Panc1 (cell line): ENCODE data around the gene TMEM204. TPM values are rescaled to one million over a fixed set of nuclear protein-coding genes. Genes with fewer than 3 reads are reported as not detected.

Source experiments
- ATAC-seq: fragments of 200-7000 bp; cut with Tn5 transposase; 2 replicates; pipeline ENCODE4 v1.9.1; 2020; ENCODE audit warnings: mild to moderate bottlenecking, moderate library complexity
- BruUV-seq: library from RNA; stranded (reverse); fragments of 400-500 nt; replicated peaks from 2 replicates; lab custom pipeline; 2021; lab: Mats Ljungman, UMichigan
- CTCF ChIA-PET: fragments of 300-600 bp; sonication (Branson Sonifier 250); formaldehyde crosslinking; loops from one replicate; lab custom pipeline; 2022; ENCODE audit warnings: antibody characterized with exemption; lab: Charles Lee
- POLR2A ChIA-PET: fragments of 300-600 bp; sonication (Branson Sonifier 250); formaldehyde crosslinking; loops from one replicate; lab custom pipeline; 2022; ENCODE audit warnings: antibody characterized with exemption; lab: Charles Lee
- DNase-seq: peaks from one replicate; pipeline ENCODE4 v3.0.0-alpha.2; 2010; ENCODE audit warnings: low read depth, low spot score
- H3K27ac ChIP-seq: 2 replicates; pipeline ENCODE4 v1.5.1; 2011; ENCODE audit warnings: mild to moderate bottlenecking, low read length, inconsistent platforms
- H3K27me3 ChIP-seq: fragments of 200-500 bp; sonication (Bioruptor generic); 2 replicates; pipeline ENCODE4 v1.6.0; 2014; ENCODE audit warnings: low read length, inconsistent platforms; ENCODE audit not compliant: control insufficient read depth, insufficient read depth
- H3K36me3 ChIP-seq: fragments of 200-500 bp; sonication (Bioruptor generic); 2 replicates; pipeline ENCODE4 v1.5.1; 2014; ENCODE audit warnings: inconsistent platforms, mild to moderate bottlenecking, low read length, moderate library complexity; ENCODE audit not compliant: control insufficient read depth, insufficient read depth
- H3K4me1 ChIP-seq: 2 replicates; pipeline ENCODE4 v1.5.1; 2011; ENCODE audit warnings: inconsistent platforms, mild to moderate bottlenecking, low read length, moderate library complexity; ENCODE audit not compliant: control insufficient read depth, insufficient read depth
- H3K4me3 ChIP-seq, 2 experiments: 2 replicates each; pipeline ENCODE4 v1.5.1; 2011 to 2012; ENCODE audit warnings: low read depth in 2 of 2, low read length in 2 of 2, mild to moderate bottlenecking in 2 of 2, inconsistent platforms in 1 of 2, moderate library complexity in 1 of 2
- H3K9me3 ChIP-seq: fragments of 200-500 bp; sonication (Bioruptor generic); 2 replicates; pipeline ENCODE4 v1.5.1; 2014; ENCODE audit warnings: low read depth, mild to moderate bottlenecking, inconsistent platforms, low read length, moderate library complexity; ENCODE audit not compliant: control insufficient read depth, insufficient read depth
- CTCF ChIP-seq: fragments of 450-650 bp; IDR thresholded peaks from 2 replicates; pipeline ENCODE4 v1.5.1; 2017; ENCODE audit warnings: mild to moderate bottlenecking
- POLR2AphosphoS5 ChIP-seq: IDR thresholded peaks from 2 replicates; pipeline ENCODE4 v1.6.1; 2012; ENCODE audit warnings: mild to moderate bottlenecking, low read depth, low read length, moderate library complexity
- REST ChIP-seq, 2 experiments: IDR thresholded peaks; 2 replicates each; pipeline ENCODE4 v1.6.1; 2011 to 2012; ENCODE audit warnings: low read depth in 2 of 2, control low read depth in 1 of 2, low read length in 1 of 2, mild to moderate bottlenecking in 1 of 2, moderate library complexity in 1 of 2; ENCODE audit not compliant: insufficient read depth in 1 of 2
- SIN3A ChIP-seq: IDR thresholded peaks from 2 replicates; pipeline ENCODE4 v1.6.1; 2012; ENCODE audit warnings: low read depth, mild to moderate bottlenecking, low read length, moderate library complexity, borderline replicate concordance; ENCODE audit not compliant: insufficient read depth
- TCF7L2 ChIP-seq: IDR thresholded peaks from 2 replicates; pipeline ENCODE4 v1.6.1; 2011; ENCODE audit warnings: mild to moderate bottlenecking, low read depth, low read length, inconsistent platforms
- in situ Hi-C: cut with HindIII; loops from 2 replicates; pipeline ENCODE4 v1.10.0; 2016; ENCODE audit warnings: low sequenced_read_pairs, low pct_unique_long_range_greater_than_20kb
- intact Hi-C: fragments of 100-400 bp; cut with micrococcal nuclease; formaldehyde crosslinking; loops from one replicate; pipeline ENCODE4 v1.10.0; 2022; ENCODE audit not compliant: unreplicated experiment
- total RNA-seq: library from RNA; stranded (reverse); gene quantifications from one replicate; pipeline ENCODE4 v1.2.1, GENCODE V29; 2021; ENCODE audit not compliant: unreplicated experiment

TMEM204 gene
- total RNA-seq, 1 experiment from 2014 or later: 0.13 TPM

- intact Hi-C loops (no loop called here), in situ Hi-C loops (no loop called here)
- TF ChIP-seq REST (IDR thresholded peaks at IDR 0.05; ENCODE audit: insufficient read depth in 1 of 2, low read depth in 2 of 2, low read length in 1 of 2) (no peak), TCF7L2 (no peak), SIN3A (no peak), CTCF (no peak), POLR2AphosphoS5 (no peak)
- POLR2A ChIA-PET: no interaction called here
- CTCF ChIA-PET: no interaction called here
- no peak overlapping the region for H3K4me3 ChIP-seq
- H3K27me3 ChIP-seq: no peaks in the 10 kb centered on the region
- H3K9me3 ChIP-seq: no peaks in the 10 kb centered on the region
- no peaks in the 10 kb centered on the region for H3K4me1 ChIP-seq
- no TSS peak for BruUV-seq
- DNase-seq (no peak), ATAC-seq (no peak)
- H3K36me3 ChIP-seq: no peaks in the 10 kb centered on the region
- H3K27ac ChIP-seq: no peak overlapping the region
These were observed 68.0 kb downstream of the TMEM204 start for GRCh38 chr16:1601489-1601888.

GRCh38 chr16:1602285-1602684 is 68.8 kb downstream of the TMEM204 start:
- Histone ChIP-seq H3K36me3 (no peaks in the 10 kb centered on the region), H3K27me3 (no peaks in the 10 kb centered on the region), H3K4me3 (no peak overlapping the region), H3K4me1 (no peaks in the 10 kb centered on the region), H3K9me3 (no peaks in the 10 kb centered on the region), H3K27ac (no peak overlapping the region)
- BruUV-seq: no TSS peak
- intact Hi-C loops: no loop called here
- TF ChIP-seq CTCF (no peak), POLR2AphosphoS5 (no peak)
- CTCF ChIA-PET: no interaction called here
- DNase-seq (no peak), ATAC-seq (no peak)
- in situ Hi-C loops: no loop called here
- POLR2A ChIA-PET: interaction anchor here (0.7 kb wide), 1 partner anchor 204 kb away, joined by 3 read pairs; no protein-coding TSS in a partner anchor

Other genes with a start within 250 kb of the TMEM204 start
- 198 TPM for gene UBE2I, start 224.0 kb upstream of the TMEM204 start, total RNA-seq
- gene BAIAP3, start 200.0 kb upstream of the TMEM204 start, total RNA-seq: 9.4 TPM
- gene TSR3, start 181.8 kb upstream of the TMEM204 start, total RNA-seq: 89.7 TPM
- 62.5 TPM for gene GNPTG, start 181.7 kb upstream of the TMEM204 start, total RNA-seq
- 26.6 TPM for gene UNKL, start 119.0 kb upstream of the TMEM204 start, total RNA-seq
- 18.1 TPM for gene UQCC4, start 112.9 kb upstream of the TMEM204 start, total RNA-seq
- gene PERCC1, start 102.6 kb upstream of the TMEM204 start, total RNA-seq: not detected
- 2.0 TPM for gene CCDC154, start 89.1 kb upstream of the TMEM204 start, total RNA-seq
- gene CLCN7, start 58.6 kb upstream of the TMEM204 start, total RNA-seq: 179 TPM
- not detected for gene PTX4, start 44.7 kb upstream of the TMEM204 start, total RNA-seq
- 65.4 TPM for gene TELO2, start 40.3 kb upstream of the TMEM204 start, total RNA-seq
- gene IFT140, start 78.4 kb downstream of the TMEM204 start, total RNA-seq: 25.5 TPM
- gene CRAMP1, start 78.7 kb downstream of the TMEM204 start, total RNA-seq: 28.8 TPM
- 200 TPM for gene JPT2, start 144.6 kb downstream of the TMEM204 start, total RNA-seq
- gene MAPK8IP3, start 172.5 kb downstream of the TMEM204 start, total RNA-seq: 108 TPM
- 117 TPM for gene NME3, start 237.9 kb downstream of the TMEM204 start, total RNA-seq
- 53.4 TPM for gene EME2, start 239.1 kb downstream of the TMEM204 start, total RNA-seq
- 187 TPM for gene MRPS34, start 239.5 kb downstream of the TMEM204 start, total RNA-seq
- 23.0 TPM for gene SPSB3, start 248.9 kb downstream of the TMEM204 start, total RNA-seq
- gene NUBP2, start 249.3 kb downstream of the TMEM204 start, total RNA-seq: 85.8 TPM